Loucy (cell line): ENCODE measurements around the gene RET.

Experiments used
- H2AFZ ChIP-seq: fragments of 200-600 bp; sonication (generic); 2 replicates; pipeline ENCODE4 v1.6.0; 2016; ENCODE audit warnings: antibody characterized with exemption, mild to moderate bottlenecking, low read length, moderate library complexity
- H3F3A ChIP-seq: fragments of 200-600 bp; 2 replicates; pipeline ENCODE4 v1.6.0; 2016; ENCODE audit warnings: antibody characterized with exemption, low read depth, mild to moderate bottlenecking
- H3K27me3 ChIP-seq: fragments of 200-600 bp; sonication (generic); 2 replicates; pipeline ENCODE4 v1.6.1; 2014; ENCODE audit warnings: low read length, mild to moderate bottlenecking; ENCODE audit not compliant: insufficient read depth, poor library complexity, severe bottlenecking
- H3K36me3 ChIP-seq: fragments of 200-600 bp; sonication (generic); 2 replicates; pipeline ENCODE4 v1.6.1; 2016; ENCODE audit warnings: low read length; ENCODE audit not compliant: insufficient read depth
- H3K4me1 ChIP-seq: fragments of 200-600 bp; sonication (generic); 2 replicates; pipeline ENCODE4 v1.5.1; 2014; ENCODE audit warnings: low read length, mild to moderate bottlenecking; ENCODE audit not compliant: insufficient read depth, poor library complexity, severe bottlenecking
- H3K4me2 ChIP-seq: fragments of 200-600 bp; sonication (generic); 2 replicates; pipeline ENCODE4 v1.6.0; 2014; ENCODE audit warnings: antibody characterized with exemption, low read length, low read depth, mild to moderate bottlenecking; ENCODE audit not compliant: poor library complexity, severe bottlenecking
- H3K4me3 ChIP-seq: fragments of 200-600 bp; sonication (generic); 2 replicates; pipeline ENCODE4 v1.5.1; 2014; ENCODE audit warnings: low read length, mild to moderate bottlenecking, mixed read lengths; ENCODE audit not compliant: poor library complexity, severe bottlenecking
- H3K79me2 ChIP-seq: fragments of 200-600 bp; sonication (generic); 2 replicates; pipeline ENCODE4 v1.6.1; 2014; ENCODE audit warnings: low read length; ENCODE audit not compliant: insufficient read depth
- H3K9ac ChIP-seq: fragments of 200-600 bp; sonication (generic); 2 replicates; pipeline ENCODE4 v1.6.0; 2014; ENCODE audit warnings: mild to moderate bottlenecking, low read depth, low read length, moderate library complexity; ENCODE audit not compliant: poor library complexity, severe bottlenecking
- H3K9me2 ChIP-seq: fragments of 200-600 bp; sonication (generic); replicated peaks from 2 replicates; pipeline ENCODE4 v1.6.1; 2016; ENCODE audit warnings: low read depth, low read length, mixed read lengths
- H3K9me3 ChIP-seq: fragments of 200-600 bp; sonication (generic); 2 replicates; pipeline ENCODE4 v1.6.1; 2014; ENCODE audit warnings: mild to moderate bottlenecking, antibody characterized with exemption, low read length, low read depth; ENCODE audit not compliant: insufficient read depth
- H4K20me1 ChIP-seq: fragments of 200-600 bp; sonication (generic); 2 replicates; pipeline ENCODE4 v1.6.0; 2014; ENCODE audit warnings: antibody characterized with exemption, low read length, mild to moderate bottlenecking; ENCODE audit not compliant: insufficient read depth, poor library complexity, severe bottlenecking
- CTCF ChIP-seq: fragments of 200-600 bp; sonication (generic); conservative IDR thresholded peaks from 2 replicates; pipeline ENCODE4 v1.5.1; 2014; ENCODE audit warnings: mild to moderate bottlenecking, antibody characterized with exemption, low read length
- EZH2phosphoT487 ChIP-seq: fragments of 200-600 bp; IDR thresholded peaks from 2 replicates; pipeline ENCODE4 v1.6.1; 2018; ENCODE audit warnings: antibody characterized with exemption, mild to moderate bottlenecking, moderate library complexity, borderline replicate concordance

Gene RET

GRCh38 chr10:43109671-43110249 lies 32.9 kb downstream of the RET start:
- Histone ChIP-seq H3K9me2 (no peaks in the 10 kb centered on the region), H3K36me3 (no peaks in the 10 kb centered on the region), H3K27me3 (no peaks in the 10 kb centered on the region), H3K4me1 (peaks cover 12% of the 10 kb centered on the region), H3F3A (no peaks in the 10 kb centered on the region), H3K4me3 (no peak overlapping the region), H3K9me3 (no peaks in the 10 kb centered on the region), H3K9ac (no peak overlapping the region), H2AFZ (no peak overlapping the region), H4K20me1 (no peaks in the 10 kb centered on the region), H3K79me2 (no peaks in the 10 kb centered on the region), H3K4me2 (no peak overlapping the region)
- TF ChIP-seq EZH2phosphoT487 (no peak), CTCF (no peak)

GRCh38 chr10:43110338-43111071 lies 33.6 kb downstream of the RET start:
- no peaks in the 10 kb centered on the region for H3K9me3 ChIP-seq
- TF ChIP-seq EZH2phosphoT487 (no peak), CTCF (no peak)
- H3F3A ChIP-seq: no peaks in the 10 kb centered on the region
- no peak overlapping the region for H3K4me2 ChIP-seq
- H3K36me3 ChIP-seq: no peaks in the 10 kb centered on the region
- H3K27me3 ChIP-seq: no peaks in the 10 kb centered on the region
- no peak overlapping the region for H2AFZ ChIP-seq
- H3K79me2 ChIP-seq: no peaks in the 10 kb centered on the region
- no peaks in the 10 kb centered on the region for H4K20me1 ChIP-seq
- peaks cover 12% of the 10 kb centered on the region for H3K4me1 ChIP-seq
- no peaks in the 10 kb centered on the region for H3K9me2 ChIP-seq
- no peak overlapping the region for H3K4me3 ChIP-seq
- H3K9ac ChIP-seq: no peak overlapping the region

- TF ChIP-seq EZH2phosphoT487 (no peak), CTCF (no peak)
- no peak overlapping the region for H3K4me2 ChIP-seq
- no peak overlapping the region for H2AFZ ChIP-seq
- H3K9ac ChIP-seq: no peak overlapping the region
- H3F3A ChIP-seq: no peaks in the 10 kb centered on the region
- no peaks in the 10 kb centered on the region for H3K79me2 ChIP-seq
- no peaks in the 10 kb centered on the region for H3K27me3 ChIP-seq
- no peaks in the 10 kb centered on the region for H3K9me2 ChIP-seq
- H3K9me3 ChIP-seq: no peaks in the 10 kb centered on the region
- no peaks in the 10 kb centered on the region for H3K36me3 ChIP-seq
- no peaks in the 10 kb centered on the region for H4K20me1 ChIP-seq
- no peak overlapping the region for H3K4me3 ChIP-seq
- H3K4me1 ChIP-seq: peaks cover 7% of the 10 kb centered on the region
Observed at GRCh38 chr10:43111101-43111500, 34.2 kb downstream of the RET start.
